Endothelial cell of umbilical vein (primary cell): Measurements from ENCODE around the gene TGFBR3.

Experiments used
- CTCF ChIP-seq, 2 donors: IDR thresholded peaks; 1 replicate in 1 of 2; 2 replicates in 1 of 2; pipeline ENCODE4 v1.5.1; 2011; ENCODE audit warnings: low read length in 2 of 2, mild to moderate bottlenecking in 2 of 2, moderate library complexity in 2 of 2, control low read depth in 1 of 2, inconsistent platforms in 1 of 2, low read depth in 1 of 2; ENCODE audit not compliant: insufficient read depth in 1 of 2; ENCODE audit errors: extremely low read depth in 1 of 2
- EZH2 ChIP-seq: IDR thresholded peaks from 2 replicates; pipeline ENCODE4 v1.6.1; 2012; ENCODE audit warnings: borderline replicate concordance, low read depth, mild to moderate bottlenecking, moderate library complexity, low read length, inconsistent platforms; ENCODE audit not compliant: severe bottlenecking
- MAX ChIP-seq: IDR thresholded peaks from 2 replicates; pipeline ENCODE4 v1.6.1; 2011; ENCODE audit not compliant: insufficient read depth, insufficient read length
- POLR2A ChIP-seq: IDR thresholded peaks from 2 replicates; pipeline ENCODE4 v1.6.1; 2012; ENCODE audit warnings: low read depth, mild to moderate bottlenecking, control low read depth, low read length

- TF ChIP-seq CTCF (IDR thresholded peaks at IDR 0.05; ENCODE audit: extremely low read depth in 1 of 2, insufficient read depth in 1 of 2, low read depth in 1 of 2, low read length in 2 of 2) (no peak), MAX (no peak), POLR2A (no peak), EZH2 (no peak)
Measured at GRCh38 chr1:91897016-91897415, 11.1 kb upstream of the TGFBR3 start.
